ENCODE measurements around the gene TPT1.
A peak's percentile ranks its signal among the peaks of the same experiment; 100 is the strongest.
"Not testable (repeated sequence)": the region's sequence is repeated elsewhere in the genome, so short reads cannot be mapped to it uniquely, and the experiment has no call there.

TPT1 gene

DNA sequence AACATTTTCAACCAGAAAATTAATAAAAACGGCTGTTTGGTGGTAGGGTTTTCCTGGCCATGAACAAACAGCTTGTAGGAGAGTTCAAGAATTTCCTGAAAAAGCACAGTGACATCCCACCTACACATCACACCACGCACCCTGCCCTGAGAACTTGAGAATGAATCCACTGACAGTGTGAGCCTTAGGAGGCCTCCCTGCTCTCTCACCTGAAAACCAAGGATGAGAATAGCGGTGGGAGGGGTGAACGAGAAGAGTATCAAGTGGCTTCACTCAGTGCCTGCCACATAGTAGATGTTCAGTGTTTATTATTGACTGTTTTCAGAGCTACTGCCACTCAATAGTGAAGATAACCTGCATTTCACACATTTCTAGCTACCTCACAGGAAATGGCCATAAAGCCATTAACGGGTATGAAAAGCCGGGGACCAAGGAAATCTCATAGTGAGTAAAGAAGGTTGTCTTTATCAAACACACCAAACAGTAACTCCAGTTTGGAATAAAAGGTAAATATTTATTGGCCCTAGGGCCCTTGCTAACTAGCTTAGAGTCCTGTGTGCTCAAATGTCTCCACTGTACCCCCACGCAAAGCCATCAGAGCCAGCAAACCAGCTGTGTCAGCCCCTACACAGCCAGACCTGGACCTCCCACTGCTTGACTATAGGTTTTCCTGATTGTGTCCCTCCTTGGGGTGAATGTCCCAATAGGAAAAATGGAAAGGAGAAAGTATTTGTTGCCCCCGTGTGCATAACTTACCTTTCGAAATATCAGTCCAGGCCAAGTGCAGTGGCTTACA lies 40.6 kb downstream of the TPT1 start:
- no peak for DNase-seq

DNA sequence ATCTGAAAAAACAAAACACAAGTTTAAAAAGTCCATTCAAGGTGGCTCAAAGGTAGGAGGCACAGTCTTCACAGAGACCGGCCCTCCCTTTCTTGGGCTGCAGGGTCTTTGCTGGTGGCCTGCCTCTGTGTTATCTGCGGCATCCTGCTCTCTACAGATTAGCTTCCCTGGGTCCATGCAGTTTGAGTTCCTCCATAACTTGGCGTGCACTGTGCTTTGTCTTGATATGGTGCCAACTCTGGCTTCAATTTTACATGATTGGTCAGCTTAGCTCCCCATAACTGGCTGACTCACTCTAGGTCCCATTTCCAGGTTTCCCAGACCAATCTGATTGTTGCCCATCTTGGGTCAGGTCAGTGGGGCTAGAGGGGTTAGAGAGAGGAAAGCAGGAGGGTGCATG lies 41.8 kb downstream of the TPT1 start:
- peak; percentile 38 for DNase-seq

DNA sequence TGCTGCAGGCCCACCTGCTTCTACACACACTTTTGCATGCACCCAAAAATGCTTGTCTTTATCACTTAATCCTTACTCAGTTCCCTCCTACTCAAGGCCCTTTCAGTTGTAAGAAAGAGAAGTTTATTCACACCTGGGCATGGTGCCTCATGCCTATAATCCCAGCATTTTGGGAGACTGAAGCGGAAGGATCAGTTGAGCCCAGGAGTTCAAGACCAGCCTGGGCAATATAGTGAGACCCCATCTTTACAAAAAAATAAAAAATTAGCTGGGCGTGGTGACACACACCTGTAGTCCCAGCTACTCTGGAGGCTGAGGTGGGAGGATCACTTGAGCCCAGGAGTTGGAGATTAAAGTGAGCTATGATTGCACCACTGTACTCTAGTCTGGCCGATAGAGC lies 42.4 kb downstream of the TPT1 start:
- DNase-seq = not testable (repeated sequence)

DNA sequence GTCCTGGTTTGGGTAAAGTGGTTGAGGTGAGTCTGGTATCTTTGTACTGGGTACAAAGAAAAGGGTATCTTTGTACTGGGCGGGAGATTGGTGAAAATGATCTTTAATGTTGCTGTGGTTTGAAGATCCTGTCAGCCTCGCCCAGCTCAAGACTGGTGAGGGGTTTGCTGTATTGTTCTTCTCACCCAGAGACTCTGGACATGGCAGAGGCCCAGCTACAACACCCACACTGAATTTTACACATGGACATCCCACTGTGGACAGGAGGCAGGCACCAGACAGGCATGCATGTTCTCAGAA lies 42.8 kb downstream of the TPT1 start:
- no peak for DNase-seq

DNA sequence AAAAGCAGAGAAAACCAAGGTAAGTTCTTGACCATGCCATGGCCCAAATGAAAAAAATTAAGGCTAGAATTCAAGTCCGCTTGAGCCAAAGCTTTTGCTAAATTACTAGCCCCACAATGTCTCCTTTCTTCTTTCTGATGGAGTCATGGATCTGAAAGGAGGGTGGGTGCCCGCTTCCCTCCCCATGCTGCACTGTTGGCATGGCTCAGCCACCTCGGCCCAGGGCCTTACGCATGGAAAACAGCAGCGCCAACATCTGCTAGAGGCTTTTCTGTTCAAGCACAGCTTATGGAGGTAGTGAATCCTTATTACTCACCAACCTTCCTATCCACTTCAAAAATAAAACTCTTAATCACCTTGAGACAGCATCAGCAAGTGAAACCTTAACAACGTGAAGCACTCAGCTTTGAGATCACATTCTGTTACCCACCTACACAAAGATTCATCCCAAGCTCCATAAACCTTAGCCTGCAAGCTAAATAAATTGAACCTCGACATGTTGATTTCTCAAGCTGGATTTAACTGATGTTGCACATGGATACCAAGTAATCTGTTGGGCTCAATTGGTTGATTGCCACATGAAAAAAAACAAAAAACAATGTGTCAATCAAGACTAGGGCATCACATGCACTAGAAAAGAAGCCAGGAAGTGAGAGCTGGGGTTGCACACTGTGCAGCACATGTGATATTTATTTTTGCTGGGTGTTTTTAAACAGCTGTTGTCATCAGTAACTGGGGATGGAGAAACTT lies 43.4 kb downstream of the TPT1 start:
- no peak for DNase-seq

DNA sequence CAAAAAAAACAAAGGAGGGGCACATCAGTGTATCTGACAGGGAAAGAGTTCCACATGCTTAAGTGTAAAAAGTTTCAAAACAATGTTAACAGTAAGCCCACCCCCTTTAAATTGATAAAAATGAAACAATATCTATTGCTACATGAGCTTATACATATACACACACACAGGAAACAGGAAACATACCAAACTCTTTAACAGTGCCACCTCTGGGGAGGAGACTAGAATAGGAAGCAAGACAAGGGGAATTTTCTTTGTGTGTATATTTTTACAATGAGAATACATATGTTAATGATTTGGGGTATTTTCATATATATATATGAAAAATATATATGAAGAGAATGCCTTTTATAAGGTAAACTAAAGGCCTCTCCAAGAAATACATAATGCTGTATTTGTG lies 44.7 kb downstream of the TPT1 start:
- no peak for DNase-seq

DNA sequence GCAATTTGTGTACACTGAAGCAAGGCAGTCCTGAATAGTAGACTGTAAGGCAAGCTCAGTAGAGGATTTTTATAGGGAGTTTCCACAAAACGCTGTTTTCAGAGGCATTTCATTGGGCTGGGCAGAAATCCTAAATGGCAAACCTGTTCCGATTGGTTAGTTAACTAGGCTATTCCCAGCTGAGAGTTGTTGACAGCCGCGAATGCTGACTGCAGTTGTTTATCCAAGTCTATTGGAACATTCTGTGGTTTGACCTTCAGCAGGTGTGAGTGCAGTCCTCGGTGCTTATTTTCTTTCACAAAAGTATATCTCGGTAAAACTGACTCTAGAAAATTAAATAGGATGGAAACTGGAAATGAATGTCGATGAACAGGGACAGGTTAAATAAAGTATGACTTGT lies 45.4 kb downstream of the TPT1 start:
- DNase-seq = no peak

DNA sequence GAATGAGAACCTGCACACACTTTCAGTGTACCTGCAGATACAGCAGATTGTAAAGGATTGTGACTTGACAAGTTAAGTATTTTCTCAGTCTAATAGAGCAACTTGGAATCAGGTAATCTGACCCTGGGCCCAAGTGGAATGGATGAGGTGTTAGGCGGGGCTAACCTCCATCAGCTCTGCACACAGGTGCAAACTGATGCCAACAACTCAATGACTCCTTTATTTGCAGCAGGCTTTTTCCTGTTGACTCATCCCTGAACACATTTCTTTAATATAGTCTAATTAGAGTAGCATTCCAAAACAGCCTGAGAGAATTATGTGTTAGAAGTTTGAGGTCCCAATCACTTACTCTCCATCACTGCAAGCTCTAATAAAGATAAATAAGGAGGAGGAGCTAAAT lies 48.8 kb downstream of the TPT1 start:
- DNase-seq = no peak

DNA sequence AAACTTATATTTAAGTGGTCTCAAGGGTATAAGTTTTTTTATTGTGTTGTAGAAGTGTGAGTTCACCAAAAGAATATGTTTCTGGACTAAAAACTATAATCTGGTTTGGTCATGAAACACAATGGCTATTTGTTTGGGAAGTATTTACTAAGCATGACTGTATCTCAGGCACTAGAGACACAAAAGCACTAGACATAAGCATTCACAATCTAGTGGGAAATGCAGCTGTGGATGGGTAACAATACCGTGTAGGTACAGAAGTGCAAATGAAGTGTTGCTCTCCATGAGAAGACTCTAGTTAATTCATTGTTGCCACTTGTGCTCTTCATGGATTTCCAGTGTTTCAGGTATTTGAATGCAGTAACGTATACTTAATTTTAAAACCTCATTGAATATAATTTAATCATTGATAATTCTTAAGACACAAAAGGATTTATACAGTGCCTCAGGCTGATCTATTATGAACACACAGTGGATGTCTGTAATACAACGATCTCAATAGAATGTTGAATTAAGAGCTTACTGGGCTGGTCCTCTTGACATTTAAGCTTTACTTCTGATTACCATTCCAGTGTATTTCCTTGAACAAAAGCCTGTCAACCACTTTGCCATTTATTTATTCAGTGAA lies 50.9 kb downstream of the TPT1 start:
- DNase-seq = no peak
